Stimulated activated CD8-positive, alpha-beta memory T cell treated with anti-CD3 and anti-CD28 coated beads, Interleukin-2, amount 100 ng/mL, for 48 hours (primary cell): ENCODE measurements around the gene CENPO.
A peak's percentile ranks its signal among the peaks of the same experiment; 100 is the strongest.

Source experiments
- DNase-seq, 2 donors: peaks; one replicate each; pipeline ENCODE4 v3.0.0-alpha.2; 2020; ENCODE audit warnings: low read depth in 2 of 2

Gene CENPO, protein sequence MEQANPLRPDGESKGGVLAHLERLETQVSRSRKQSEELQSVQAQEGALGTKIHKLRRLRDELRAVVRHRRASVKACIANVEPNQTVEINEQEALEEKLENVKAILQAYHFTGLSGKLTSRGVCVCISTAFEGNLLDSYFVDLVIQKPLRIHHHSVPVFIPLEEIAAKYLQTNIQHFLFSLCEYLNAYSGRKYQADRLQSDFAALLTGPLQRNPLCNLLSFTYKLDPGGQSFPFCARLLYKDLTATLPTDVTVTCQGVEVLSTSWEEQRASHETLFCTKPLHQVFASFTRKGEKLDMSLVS

DNA sequence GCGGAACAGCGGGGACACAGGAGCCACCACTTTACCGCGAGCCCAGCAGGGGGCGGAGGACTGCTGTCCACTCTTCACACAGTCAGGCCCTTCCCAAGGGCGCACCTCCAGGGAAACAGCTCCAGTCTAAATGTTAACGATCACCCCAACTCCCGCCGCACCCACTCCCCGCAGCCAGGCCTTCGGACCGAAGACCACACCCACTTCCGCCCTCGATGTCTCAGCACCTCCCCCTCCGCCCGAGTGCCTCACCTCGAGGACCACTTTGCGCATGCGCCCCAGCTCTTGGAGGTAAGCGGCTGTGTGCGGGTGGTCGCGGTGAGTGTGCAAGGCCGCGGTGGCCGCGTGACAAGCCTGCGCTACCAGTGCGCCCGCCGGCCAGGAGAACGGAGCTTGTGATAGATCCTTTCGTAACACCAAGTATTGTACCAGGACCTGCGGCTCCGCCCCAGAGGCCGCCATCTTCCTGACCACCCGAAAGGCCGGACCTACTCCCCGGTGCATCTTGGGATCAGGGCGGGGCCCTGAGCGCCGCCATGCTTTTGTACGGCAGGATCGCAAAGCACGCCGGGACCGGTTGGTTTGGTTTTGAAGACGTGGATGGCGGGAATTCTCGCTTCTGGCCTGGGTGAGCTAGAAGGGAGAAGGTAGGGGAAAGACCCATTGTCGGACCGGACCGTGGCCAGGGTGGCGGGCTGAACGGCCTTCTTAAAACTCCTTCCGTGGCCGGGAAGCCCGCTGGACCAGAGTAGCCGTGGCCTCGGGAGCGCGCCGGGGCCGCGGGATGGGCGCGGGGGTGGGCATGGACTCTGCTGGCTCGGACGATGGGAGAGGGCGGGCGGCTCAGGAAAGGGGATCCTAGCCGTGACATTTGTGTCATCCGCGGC is at the start of gene CENPO, which contains the start of gene PTRHD1:
CENPO (plus strand) TSS at position 552 of the 887 bp plus-strand sequence. CDS start 495 bp downstream, outside the sequence.
PTRHD1 (minus strand) TSS at position 518 of the 887 bp plus-strand sequence; CDS start at position 504, 14 bp downstream.
- peak; percentile 89 to 92 for DNase-seq

DNA sequence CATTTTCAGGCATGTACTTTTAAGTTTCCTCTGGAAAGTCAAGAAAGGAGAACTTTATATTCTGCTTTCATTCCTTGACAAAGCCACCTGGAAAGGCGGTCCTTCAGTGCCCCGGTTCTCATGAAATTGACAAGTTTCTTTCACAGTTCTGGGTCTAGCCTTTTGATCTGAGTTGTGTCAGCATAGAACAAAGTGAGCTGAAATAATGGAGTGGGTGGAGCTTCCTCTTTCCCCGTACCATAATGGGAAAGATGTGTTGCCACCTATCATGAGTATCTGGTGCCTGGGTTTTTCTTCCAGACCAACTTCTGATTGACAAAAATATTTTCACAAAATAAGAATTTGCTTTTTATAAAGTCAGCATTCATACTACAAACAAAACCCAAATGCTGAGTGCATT is 49.3 kb upstream of the CENPO start:
- DNase-seq, result no peak

DNA sequence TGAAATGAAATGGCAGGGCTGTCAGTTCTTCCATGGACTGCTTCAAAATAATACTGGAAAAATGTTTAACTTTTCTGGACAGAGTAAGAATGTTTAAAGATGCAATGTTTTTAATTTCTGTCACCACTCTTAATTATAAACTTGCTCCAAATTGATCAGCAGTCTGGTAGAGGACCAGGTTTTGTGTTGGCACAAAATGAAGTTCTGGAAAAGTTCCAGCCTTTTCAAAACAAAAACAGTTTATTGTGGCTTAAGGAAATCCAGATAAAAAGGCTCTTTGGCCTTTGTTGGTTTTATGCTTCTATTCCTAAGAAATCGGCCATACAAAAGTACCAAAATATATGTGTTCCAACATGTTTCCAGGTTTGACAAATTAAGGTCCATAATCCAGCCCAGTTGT is 48.9 kb upstream of the CENPO start:
- no peak for DNase-seq

DNA sequence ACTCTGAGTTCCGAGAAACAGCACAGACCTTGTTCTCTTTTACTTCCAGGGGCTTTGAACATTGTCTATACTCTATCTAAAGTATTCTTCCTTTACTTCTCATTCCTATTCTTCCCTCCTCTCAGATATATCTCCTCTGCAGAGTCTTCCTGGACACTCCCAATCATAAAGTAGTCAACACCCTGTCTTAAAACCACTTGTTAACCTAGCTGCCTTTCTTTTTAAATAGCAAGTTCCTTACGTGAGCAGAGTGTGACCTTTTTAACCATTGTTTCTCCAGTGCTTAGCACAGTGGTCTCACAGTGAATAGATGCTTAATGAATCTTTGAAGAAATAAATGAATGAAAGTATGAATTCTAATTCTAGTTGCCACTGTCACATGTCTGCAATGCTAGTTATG is 47.4 kb upstream of the CENPO start:
- DNase-seq, result no peak

DNA sequence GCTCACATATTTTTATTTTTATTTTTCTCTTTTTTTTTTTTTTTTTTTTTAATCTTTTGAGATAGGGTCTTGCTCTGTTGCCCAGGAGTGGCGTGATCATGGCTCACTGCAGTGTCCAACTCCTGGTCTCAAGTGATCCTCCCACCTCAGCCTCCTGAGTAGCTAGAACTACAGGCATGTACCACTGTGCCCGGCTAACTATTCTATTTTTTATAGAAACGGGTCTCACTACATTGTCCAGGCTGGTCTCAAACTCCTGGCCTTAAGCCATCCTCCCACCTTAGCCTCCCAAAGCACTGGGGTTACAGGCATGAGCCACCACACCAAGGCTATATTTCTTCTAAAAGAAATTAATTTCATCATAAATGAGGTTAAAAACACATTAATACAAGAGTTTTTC is 45.9 kb upstream of the CENPO start:
- no peak for DNase-seq

DNA sequence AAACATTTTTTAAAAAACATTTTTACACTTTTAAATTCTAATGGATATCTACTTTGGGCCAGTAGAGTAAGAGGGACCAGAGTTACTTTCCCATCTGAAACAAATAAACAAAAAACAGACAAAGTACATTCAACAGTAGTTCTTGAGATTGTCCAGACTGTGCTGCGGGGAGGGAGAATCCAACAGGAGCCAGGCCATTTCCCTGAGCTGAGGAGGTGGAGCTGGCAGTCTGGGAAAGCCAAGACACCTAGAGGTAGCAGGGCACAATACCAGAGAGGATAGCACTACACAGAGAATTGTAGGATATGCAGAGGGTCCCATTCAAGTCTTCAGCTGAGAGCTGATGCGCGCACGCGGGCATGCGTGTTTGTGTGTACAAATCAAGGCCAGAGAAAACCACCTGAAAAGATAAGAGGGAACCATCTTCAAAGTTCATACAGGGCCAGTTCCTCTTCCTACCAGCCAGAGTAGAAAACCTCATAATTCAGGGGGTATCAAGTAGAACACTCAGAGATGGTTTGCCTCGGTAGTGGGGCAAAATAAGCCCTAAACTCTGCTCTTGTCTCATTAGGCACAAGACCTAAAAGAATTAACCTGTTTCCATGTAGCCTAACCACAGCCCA is 44.0 kb upstream of the CENPO start:
- no peak for DNase-seq

DNA sequence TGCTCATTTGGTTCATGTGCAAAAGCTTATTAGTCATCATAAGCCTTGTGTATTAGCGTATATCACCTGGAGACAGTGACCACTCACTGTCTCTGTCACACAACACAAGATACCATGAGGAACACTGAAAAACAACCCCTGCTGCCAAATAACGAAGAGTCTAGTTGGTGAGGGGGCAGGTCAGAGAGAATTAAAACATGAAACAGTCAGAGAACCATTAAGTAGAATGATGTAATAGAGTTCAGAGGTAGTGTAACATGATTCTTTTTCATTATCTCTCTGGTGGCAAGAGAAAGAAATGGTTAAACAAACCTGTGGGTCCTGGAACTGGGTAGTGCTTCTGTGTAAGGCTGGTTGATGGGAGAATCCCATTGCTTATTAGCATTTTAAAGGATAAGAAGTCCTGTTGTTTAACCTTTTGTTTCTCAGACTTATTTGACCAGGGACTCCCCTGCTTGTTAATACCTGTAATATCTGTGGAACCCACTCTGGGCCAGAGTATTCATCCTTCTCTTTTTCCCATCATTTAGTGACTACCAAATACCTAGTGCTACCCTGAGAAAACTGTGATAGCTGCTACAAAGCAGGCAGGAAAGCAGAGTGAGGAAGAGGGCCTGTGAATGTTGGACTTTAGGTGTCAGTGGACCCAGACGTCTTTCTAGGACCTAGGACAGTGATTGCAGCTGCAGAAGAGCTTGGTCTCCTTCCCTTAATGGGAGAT is 38.1 kb upstream of the CENPO start:
- DNase-seq, result no peak

DNA sequence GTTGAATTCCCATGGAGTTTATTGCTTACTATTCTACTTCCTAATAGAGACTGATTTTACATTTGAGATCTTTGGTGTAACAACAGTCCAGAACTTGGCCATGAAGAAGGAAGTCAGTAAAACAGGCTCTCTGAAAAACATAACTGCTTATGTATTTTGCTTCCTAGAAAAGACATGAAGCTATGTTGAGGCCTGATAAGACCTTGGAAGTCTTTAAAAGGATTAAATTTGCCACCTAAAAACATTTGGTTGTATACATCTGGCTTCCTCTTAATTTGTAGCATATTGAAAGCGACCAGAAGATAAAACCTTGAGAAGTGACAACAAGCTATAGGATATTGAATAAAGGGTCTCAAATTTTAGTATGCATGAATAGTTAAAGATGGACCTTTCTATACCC is 36.4 kb upstream of the CENPO start:
- no peak for DNase-seq

DNA sequence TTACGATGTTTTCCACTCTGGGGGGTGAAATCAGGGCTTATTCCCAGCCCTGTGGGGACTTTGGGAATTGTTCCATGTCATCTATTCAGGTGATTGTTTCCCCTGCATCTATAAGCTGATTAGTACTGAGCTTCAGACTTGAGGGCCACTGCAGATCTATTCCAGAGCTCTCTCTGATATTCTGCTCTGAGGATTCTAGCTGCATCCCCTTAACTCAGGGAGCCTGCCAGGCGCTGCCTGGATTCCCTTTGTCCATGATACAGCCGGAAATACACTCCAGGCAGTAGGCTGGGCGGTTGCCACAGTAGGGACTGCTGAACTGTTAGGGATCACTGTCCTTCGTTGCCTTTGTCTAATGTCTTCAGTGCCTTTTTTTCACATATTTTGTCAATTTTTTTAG is 31.4 kb upstream of the CENPO start:
- no peak for DNase-seq

DNA sequence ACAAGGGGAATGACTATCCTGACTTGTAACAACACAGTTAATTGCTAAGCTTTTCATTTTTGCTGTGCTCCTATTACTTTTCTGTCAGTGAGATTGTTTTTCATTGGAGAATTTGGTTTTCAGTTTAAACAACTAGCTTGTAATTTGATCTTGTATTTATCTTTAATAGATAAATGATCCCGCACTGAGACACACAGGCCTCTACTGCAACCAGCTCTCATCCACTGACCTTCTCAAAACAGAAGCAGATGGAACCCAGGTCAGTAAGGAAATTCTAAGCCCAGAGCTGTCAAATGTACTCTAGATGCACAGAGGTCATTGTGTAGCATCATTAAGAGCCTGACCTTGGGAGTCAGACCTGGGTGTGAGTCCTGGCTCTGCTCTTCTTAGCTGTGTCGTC is 30.7 kb upstream of the CENPO start:
- no peak for DNase-seq

DNA sequence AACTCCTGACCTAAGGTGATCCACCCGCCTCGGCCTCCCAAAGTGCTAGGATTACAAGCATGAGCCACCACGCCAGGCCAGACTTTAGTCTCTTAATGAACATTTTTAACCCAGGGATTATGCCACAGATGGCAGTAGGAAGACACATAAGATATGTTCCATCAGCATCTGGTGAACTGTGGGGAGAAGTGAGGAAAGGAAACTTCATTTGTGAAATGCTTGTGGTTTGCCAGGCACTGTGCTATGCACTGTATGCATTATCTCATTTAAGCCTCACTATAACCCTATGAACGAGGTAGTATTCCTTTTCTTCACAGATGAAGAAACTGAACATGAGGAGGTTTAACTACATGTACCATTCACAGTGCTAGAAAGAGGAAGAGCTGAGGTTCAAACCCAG is 29.4 kb upstream of the CENPO start:
- DNase-seq, result no peak

DNA sequence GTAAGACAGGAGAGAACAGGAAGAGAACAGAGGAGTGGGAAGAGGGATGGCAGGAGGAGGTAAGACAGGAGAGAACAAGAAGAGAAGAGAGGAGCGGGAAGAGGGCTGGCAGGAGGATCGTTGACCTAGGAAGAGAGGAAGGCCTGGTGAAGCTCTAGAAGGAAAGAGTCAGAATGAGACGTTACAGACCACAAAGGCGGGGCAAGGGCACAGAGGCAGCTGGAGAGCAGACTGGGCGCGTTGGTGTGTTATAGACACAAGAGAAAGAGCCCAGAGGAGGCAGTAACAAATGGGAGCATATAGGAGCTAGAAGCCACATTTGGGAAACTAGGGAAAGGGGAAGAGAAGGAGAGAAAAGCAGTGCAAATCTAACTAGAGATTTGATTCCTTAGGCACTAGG is 26.6 kb upstream of the CENPO start:
- peak; percentile 1 to 7 for DNase-seq

DNA sequence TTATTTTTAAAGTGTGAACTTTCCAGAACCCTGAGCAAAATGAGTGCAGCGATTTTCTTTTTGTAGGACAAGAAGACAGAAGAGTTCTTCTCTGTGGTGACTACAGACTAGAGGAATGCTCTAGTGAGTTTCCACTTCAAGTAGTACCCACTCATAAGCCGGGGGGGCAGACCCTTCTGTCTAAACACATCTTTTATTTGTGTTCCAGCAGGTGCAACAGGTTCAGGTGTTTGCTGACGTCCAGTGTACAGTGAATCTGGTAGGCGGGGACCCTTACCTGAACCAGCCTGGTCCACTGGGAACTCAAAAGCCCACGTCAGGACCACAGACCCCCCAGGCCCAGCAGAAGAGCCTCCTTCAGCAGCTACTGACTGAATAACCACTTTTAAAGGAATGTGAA is 25.2 kb upstream of the CENPO start:
- DNase-seq, result no peak

DNA sequence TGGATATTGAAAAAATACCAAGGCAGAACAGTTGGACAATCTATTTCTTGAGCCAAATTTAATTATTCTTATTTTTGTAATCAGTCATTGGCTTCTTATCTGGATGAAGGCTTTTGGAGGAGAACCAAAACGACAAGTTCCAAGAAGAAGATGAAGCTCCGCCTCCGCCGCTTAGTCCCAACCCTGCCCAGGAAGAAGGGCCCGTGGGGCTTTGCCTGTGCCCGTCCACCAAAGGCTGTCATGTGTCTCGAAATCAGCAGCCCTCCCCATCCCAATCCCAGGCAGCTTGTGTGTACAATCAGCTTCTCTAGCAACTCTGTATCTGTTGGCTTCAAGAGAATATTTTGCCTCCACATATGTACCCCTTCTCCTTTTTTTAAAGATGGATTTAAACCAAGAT is 24.6 kb upstream of the CENPO start:
- no peak for DNase-seq

DNA sequence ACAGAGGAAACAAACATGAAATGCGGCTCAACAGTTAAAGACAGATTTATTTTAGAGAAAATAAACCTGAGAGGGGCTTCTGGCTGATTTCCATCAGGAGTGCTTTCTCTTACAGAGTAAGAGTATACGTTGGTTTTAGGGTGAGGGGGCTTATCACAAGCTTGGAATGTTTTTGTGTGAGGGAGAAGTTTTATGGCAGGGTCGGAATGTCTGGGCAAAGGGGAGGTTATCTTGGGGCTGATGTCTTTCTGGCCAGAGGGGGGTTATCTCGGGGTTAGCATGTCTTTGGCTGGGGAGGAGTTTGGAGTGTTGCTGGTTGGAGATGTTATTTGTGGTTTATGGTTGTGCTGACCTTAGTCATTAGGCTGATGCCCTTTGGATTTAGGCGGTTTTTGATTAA is 22.2 kb upstream of the CENPO start:
- DNase-seq, result no peak

DNA sequence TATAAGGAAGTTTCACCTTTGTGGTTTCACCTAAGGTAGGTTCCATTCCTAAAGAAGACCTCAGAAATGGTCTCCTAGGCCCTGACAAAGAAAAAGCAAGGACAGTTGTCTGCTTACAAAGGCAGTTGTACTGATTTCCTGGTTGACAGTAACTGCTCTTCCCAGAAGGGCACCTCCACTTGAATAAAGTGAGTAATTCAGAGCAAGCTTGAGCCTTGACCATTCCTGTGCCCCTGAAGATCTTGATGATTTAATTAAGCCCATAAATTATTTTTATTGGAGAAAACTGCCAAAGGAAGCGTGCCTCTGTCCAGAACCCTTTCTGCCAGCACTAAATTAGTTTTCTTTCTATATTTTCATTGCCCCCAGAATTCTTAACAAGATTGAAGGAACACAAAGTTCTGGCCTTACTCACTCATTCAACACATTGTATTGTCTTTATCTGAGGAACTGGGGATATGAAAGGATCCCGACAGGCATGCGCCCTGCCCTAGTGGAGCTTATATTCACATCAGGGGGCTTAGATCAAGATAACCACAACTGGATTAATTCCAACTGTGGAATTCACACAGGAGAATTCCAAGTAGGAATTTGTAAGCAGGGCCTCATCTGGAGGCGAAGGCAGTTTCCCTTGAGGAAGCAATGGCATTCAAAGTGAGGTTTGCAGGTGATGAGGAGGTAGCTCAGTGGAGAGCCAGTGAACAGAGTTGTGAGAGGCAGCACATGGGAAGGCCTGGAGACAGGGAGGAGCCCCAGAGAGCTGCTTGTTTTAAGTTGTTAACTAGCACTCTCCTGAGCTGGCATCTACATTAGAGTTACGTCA is 21.2 kb upstream of the CENPO start:
- no peak for DNase-seq

DNA sequence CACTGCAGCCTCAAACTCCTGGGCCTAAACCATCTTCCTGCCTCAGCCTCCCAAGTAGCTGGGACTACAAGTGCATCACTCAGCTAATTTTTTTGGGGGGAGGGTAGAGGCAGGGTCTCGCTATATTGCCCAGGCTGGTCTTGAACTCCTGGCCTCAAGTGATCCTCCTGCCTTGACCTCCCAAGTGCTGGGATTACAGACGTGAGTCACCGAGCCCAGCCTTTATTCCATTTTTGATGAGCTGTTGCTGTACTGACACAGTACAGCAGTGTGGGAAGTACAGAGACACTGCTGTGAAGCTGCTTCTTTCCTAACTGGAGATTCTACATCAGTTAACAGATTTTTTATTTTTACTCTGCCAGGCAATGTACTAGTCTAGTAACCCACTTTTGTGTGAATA is 18.9 kb upstream of the CENPO start:
- no peak for DNase-seq

DNA sequence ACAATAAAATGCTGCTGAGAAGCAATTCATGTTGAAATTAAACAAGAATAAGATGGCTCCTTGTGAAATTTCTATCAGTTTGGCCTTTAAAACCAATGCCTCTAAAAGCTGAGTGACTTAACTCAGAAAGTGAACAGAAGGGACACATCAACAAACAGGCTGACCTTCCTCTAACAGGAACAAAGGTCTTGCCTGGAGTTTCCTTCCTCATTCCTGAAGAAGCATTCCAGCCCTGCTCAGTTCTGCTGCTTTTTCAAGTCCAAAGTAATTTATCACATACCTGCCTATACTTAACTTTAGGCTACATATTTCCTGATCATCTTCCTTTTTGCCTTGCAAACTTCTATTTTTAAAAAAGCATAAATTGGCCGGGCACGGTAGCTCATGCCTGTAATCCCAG is 14.1 kb upstream of the CENPO start:
- no peak for DNase-seq

DNA sequence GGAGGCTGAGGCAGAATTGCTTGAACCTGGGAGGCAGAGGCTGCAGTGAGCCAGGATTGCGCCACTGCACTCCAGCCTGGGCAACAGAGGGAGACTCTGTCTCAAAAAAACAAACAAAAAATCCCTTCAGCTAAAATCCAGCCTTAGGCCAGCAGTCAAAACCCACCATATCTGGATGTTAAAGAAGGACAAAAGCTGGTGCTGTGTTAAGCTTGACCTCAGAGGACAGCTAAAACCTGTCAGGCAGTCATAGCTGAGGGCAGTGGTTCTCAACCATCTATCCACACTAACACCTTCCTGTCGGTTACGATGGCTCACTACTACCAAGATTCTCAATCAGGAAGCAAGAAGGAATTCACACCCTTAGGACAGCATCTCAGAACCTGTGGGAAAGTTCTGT is 9.6 kb upstream of the CENPO start:
- no peak for DNase-seq

DNA sequence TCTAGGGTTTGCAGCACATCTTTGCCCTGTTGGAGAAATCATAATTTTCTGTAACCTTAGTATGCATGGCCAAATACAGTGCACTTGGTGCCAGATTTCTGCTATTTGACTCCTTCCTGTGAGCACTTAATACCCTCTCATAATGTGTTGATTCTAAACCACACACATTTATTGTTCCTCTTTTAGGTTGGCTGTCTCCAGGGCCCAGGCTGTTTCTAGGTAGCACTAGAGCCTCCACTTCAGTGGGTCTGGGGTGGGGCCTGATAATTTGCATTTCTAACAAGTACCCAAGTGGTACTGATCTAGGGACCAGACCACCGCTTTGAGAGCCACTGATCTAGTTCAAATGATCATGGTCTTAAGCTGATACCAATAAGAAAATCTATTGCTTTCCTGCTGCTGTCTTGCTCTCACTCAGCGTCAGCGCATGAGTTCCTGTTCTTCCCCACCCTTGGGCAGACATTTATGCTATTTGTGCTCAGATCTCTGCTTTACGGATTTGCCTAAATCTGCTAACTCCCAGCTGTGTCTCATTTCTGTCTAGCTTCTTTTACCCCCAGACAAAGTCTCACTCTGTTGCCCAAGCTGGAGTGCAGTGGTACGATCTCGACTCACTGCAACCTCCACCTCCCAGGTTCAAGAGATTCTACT is 7.4 kb upstream of the CENPO start:
- DNase-seq, result no peak

DNA sequence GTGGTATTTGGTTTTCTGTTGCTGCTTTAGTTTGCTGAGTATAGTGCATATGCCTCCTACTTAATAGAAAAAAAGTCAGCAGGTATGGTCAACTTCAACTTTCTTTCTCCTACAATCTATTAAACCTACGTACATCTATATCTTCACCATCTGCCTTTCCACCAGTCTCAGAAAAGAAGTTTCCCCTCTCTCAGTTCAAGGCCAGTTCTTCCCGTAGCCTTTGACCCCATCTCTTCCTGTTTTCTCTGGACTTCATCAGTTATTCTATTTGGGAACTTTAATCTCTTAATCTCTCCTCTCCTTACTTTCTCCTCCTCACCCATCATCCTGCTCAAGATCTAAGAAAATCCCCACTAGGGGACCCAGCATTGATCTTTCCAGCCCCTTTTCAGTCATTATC is 5.7 kb upstream of the CENPO start:
- DNase-seq, result no peak
